ENCODE results near the gene DPM3.

GRCh38 chr1:155131285-155131684 lies 9.0 kb downstream of the DPM3 start:
- TF ChIP-seq NANOG (IDR thresholded peaks at IDR 0.05; ENCODE audit: borderline replicate concordance) (no peak), POLR2AphosphoS5 (IDR thresholded peaks at IDR 0.05; ENCODE audit: low read depth) (no peak), EZH2 (IDR thresholded peaks at IDR 0.05; ENCODE audit: low read depth, unreplicated experiment) (no peak), EZH2phosphoT487 (IDR thresholded peaks at IDR 0.05; ENCODE audit: unreplicated experiment) (no peak), JUNB (IDR thresholded peaks at IDR 0.05; ENCODE audit: unreplicated experiment) (no peak), CREB1 (CRISPR knock-in tag; IDR thresholded peaks at IDR 0.05; ENCODE audit: low read depth) (no peak), ZNF331 (CRISPR knock-in tag; IDR thresholded peaks at IDR 0.05; ENCODE audit: low read depth) (no peak), STAT1 (IDR thresholded peaks at IDR 0.05; ENCODE audit: unreplicated experiment) (no peak), ZNF114 (CRISPR knock-in tag; IDR thresholded peaks at IDR 0.05) (no peak)
- TF ChIP-seq, protein P1, sequence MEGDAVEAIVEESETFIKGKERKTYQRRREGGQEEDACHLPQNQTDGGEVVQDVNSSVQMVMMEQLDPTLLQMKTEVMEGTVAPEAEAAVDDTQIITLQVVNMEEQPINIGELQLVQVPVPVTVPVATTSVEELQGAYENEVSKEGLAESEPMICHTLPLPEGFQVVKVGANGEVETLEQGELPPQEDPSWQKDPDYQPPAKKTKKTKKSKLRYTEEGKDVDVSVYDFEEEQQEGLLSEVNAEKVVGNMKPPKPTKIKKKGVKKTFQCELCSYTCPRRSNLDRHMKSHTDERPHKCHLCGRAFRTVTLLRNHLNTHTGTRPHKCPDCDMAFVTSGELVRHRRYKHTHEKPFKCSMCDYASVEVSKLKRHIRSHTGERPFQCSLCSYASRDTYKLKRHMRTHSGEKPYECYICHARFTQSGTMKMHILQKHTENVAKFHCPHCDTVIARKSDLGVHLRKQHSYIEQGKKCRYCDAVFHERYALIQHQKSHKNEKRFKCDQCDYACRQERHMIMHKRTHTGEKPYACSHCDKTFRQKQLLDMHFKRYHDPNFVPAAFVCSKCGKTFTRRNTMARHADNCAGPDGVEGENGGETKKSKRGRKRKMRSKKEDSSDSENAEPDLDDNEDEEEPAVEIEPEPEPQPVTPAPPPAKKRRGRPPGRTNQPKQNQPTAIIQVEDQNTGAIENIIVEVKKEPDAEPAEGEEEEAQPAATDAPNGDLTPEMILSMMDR (conservative IDR thresholded peaks at IDR 0.05; ENCODE audit: low read depth in 2 of 2) = no peak
- TF ChIP-seq, protein P2, sequence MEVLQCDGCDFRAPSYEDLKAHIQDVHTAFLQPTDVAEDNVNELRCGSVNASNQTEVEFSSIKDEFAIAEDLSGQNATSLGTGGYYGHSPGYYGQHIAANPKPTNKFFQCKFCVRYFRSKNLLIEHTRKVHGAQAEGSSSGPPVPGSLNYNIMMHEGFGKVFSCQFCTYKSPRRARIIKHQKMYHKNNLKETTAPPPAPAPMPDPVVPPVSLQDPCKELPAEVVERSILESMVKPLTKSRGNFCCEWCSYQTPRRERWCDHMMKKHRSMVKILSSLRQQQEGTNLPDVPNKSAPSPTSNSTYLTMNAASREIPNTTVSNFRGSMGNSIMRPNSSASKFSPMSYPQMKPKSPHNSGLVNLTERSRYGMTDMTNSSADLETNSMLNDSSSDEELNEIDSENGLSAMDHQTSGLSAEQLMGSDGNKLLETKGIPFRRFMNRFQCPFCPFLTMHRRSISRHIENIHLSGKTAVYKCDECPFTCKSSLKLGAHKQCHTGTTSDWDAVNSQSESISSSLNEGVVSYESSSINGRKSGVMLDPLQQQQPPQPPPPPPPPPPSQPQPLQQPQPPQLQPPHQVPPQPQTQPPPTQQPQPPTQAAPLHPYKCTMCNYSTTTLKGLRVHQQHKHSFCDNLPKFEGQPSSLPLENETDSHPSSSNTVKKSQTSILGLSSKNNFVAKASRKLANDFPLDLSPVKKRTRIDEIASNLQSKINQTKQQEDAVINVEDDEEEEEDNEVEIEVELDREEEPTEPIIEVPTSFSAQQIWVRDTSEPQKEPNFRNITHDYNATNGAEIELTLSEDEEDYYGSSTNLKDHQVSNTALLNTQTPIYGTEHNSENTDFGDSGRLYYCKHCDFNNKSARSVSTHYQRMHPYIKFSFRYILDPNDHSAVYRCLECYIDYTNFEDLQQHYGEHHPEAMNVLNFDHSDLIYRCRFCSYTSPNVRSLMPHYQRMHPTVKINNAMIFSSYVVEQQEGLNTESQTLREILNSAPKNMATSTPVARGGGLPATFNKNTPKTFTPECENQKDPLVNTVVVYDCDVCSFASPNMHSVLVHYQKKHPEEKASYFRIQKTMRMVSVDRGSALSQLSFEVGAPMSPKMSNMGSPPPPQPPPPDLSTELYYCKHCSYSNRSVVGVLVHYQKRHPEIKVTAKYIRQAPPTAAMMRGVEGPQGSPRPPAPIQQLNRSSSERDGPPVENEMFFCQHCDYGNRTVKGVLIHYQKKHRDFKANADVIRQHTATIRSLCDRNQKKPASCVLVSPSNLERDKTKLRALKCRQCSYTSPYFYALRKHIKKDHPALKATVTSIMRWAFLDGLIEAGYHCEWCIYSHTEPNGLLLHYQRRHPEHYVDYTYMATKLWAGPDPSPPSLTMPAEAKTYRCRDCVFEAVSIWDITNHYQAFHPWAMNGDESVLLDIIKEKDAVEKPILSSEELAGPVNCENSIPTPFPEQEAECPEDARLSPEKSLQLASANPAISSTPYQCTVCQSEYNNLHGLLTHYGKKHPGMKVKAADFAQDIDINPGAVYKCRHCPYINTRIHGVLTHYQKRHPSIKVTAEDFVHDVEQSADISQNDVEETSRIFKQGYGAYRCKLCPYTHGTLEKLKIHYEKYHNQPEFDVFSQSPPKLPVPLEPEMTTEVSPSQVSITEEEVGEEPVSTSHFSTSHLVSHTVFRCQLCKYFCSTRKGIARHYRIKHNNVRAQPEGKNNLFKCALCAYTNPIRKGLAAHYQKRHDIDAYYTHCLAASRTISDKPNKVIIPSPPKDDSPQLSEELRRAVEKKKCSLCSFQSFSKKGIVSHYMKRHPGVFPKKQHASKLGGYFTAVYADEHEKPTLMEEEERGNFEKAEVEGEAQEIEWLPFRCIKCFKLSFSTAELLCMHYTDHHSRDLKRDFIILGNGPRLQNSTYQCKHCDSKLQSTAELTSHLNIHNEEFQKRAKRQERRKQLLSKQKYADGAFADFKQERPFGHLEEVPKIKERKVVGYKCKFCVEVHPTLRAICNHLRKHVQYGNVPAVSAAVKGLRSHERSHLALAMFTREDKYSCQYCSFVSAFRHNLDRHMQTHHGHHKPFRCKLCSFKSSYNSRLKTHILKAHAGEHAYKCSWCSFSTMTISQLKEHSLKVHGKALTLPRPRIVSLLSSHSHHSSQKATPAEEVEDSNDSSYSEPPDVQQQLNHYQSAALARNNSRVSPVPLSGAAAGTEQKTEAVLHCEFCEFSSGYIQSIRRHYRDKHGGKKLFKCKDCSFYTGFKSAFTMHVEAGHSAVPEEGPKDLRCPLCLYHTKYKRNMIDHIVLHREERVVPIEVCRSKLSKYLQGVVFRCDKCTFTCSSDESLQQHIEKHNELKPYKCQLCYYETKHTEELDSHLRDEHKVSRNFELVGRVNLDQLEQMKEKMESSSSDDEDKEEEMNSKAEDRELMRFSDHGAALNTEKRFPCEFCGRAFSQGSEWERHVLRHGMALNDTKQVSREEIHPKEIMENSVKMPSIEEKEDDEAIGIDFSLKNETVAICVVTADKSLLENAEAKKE (CRISPR knock-in tag; IDR thresholded peaks at IDR 0.05) = no peak
- TF ChIP-seq, protein P3, sequence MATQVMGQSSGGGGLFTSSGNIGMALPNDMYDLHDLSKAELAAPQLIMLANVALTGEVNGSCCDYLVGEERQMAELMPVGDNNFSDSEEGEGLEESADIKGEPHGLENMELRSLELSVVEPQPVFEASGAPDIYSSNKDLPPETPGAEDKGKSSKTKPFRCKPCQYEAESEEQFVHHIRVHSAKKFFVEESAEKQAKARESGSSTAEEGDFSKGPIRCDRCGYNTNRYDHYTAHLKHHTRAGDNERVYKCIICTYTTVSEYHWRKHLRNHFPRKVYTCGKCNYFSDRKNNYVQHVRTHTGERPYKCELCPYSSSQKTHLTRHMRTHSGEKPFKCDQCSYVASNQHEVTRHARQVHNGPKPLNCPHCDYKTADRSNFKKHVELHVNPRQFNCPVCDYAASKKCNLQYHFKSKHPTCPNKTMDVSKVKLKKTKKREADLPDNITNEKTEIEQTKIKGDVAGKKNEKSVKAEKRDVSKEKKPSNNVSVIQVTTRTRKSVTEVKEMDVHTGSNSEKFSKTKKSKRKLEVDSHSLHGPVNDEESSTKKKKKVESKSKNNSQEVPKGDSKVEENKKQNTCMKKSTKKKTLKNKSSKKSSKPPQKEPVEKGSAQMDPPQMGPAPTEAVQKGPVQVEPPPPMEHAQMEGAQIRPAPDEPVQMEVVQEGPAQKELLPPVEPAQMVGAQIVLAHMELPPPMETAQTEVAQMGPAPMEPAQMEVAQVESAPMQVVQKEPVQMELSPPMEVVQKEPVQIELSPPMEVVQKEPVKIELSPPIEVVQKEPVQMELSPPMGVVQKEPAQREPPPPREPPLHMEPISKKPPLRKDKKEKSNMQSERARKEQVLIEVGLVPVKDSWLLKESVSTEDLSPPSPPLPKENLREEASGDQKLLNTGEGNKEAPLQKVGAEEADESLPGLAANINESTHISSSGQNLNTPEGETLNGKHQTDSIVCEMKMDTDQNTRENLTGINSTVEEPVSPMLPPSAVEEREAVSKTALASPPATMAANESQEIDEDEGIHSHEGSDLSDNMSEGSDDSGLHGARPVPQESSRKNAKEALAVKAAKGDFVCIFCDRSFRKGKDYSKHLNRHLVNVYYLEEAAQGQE (IDR thresholded peaks at IDR 0.05; ENCODE audit: unreplicated experiment) = no peak
- TF ChIP-seq, protein P4, sequence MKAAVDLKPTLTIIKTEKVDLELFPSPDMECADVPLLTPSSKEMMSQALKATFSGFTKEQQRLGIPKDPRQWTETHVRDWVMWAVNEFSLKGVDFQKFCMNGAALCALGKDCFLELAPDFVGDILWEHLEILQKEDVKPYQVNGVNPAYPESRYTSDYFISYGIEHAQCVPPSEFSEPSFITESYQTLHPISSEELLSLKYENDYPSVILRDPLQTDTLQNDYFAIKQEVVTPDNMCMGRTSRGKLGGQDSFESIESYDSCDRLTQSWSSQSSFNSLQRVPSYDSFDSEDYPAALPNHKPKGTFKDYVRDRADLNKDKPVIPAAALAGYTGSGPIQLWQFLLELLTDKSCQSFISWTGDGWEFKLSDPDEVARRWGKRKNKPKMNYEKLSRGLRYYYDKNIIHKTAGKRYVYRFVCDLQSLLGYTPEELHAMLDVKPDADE (IDR thresholded peaks at IDR 0.05) = no peak
